Panc1 (cell line): Measurements from ENCODE around the gene KLHL11. TPM values are rescaled to one million over a fixed set of nuclear protein-coding genes. Genes with fewer than 3 reads are reported as not detected.

Source experiments
- ATAC-seq: fragments of 200-7000 bp; cut with Tn5 transposase; 2 replicates; pipeline ENCODE4 v1.9.1; 2020; ENCODE audit warnings: mild to moderate bottlenecking, moderate library complexity
- BruUV-seq: library from RNA; stranded (reverse); fragments of 400-500 nt; replicated peaks from 2 replicates; lab custom pipeline; 2021; lab: Mats Ljungman, UMichigan
- CTCF ChIA-PET: fragments of 300-600 bp; sonication (Branson Sonifier 250); formaldehyde crosslinking; loops from one replicate; lab custom pipeline; 2022; ENCODE audit warnings: antibody characterized with exemption; lab: Charles Lee
- POLR2A ChIA-PET: fragments of 300-600 bp; sonication (Branson Sonifier 250); formaldehyde crosslinking; loops from one replicate; lab custom pipeline; 2022; ENCODE audit warnings: antibody characterized with exemption; lab: Charles Lee
- DNase-seq: peaks from one replicate; pipeline ENCODE4 v3.0.0-alpha.2; 2010; ENCODE audit warnings: low read depth, low spot score
- H3K27ac ChIP-seq: 2 replicates; pipeline ENCODE4 v1.5.1; 2011; ENCODE audit warnings: mild to moderate bottlenecking, low read length, inconsistent platforms
- H3K27me3 ChIP-seq: fragments of 200-500 bp; sonication (Bioruptor generic); 2 replicates; pipeline ENCODE4 v1.6.0; 2014; ENCODE audit warnings: low read length, inconsistent platforms; ENCODE audit not compliant: control insufficient read depth, insufficient read depth
- H3K36me3 ChIP-seq: fragments of 200-500 bp; sonication (Bioruptor generic); 2 replicates; pipeline ENCODE4 v1.5.1; 2014; ENCODE audit warnings: inconsistent platforms, mild to moderate bottlenecking, low read length, moderate library complexity; ENCODE audit not compliant: control insufficient read depth, insufficient read depth
- H3K4me1 ChIP-seq: 2 replicates; pipeline ENCODE4 v1.5.1; 2011; ENCODE audit warnings: inconsistent platforms, mild to moderate bottlenecking, low read length, moderate library complexity; ENCODE audit not compliant: control insufficient read depth, insufficient read depth
- H3K4me3 ChIP-seq, 2 experiments: 2 replicates each; pipeline ENCODE4 v1.5.1; 2011 to 2012; ENCODE audit warnings: low read depth in 2 of 2, low read length in 2 of 2, mild to moderate bottlenecking in 2 of 2, inconsistent platforms in 1 of 2, moderate library complexity in 1 of 2
- H3K9me3 ChIP-seq: fragments of 200-500 bp; sonication (Bioruptor generic); 2 replicates; pipeline ENCODE4 v1.5.1; 2014; ENCODE audit warnings: low read depth, mild to moderate bottlenecking, inconsistent platforms, low read length, moderate library complexity; ENCODE audit not compliant: control insufficient read depth, insufficient read depth
- POLR2AphosphoS5 ChIP-seq: IDR thresholded peaks from 2 replicates; pipeline ENCODE4 v1.6.1; 2012; ENCODE audit warnings: mild to moderate bottlenecking, low read depth, low read length, moderate library complexity
- SIN3A ChIP-seq: IDR thresholded peaks from 2 replicates; pipeline ENCODE4 v1.6.1; 2012; ENCODE audit warnings: low read depth, mild to moderate bottlenecking, low read length, moderate library complexity, borderline replicate concordance; ENCODE audit not compliant: insufficient read depth
- TCF7L2 ChIP-seq: IDR thresholded peaks from 2 replicates; pipeline ENCODE4 v1.6.1; 2011; ENCODE audit warnings: mild to moderate bottlenecking, low read depth, low read length, inconsistent platforms
- in situ Hi-C: cut with HindIII; loops from 2 replicates; pipeline ENCODE4 v1.10.0; 2016; ENCODE audit warnings: low sequenced_read_pairs, low pct_unique_long_range_greater_than_20kb
- intact Hi-C: fragments of 100-400 bp; cut with micrococcal nuclease; formaldehyde crosslinking; loops from one replicate; pipeline ENCODE4 v1.10.0; 2022; ENCODE audit not compliant: unreplicated experiment
- total RNA-seq: library from RNA; stranded (reverse); gene quantifications from one replicate; pipeline ENCODE4 v1.2.1, GENCODE V29; 2021; ENCODE audit not compliant: unreplicated experiment
- TF ChIP-seq, protein P1 (sequence below), 2 experiments: IDR thresholded peaks; 2 replicates each; pipeline ENCODE4 v1.6.1; 2011 to 2012; ENCODE audit warnings: low read depth in 2 of 2, control low read depth in 1 of 2, low read length in 1 of 2, mild to moderate bottlenecking in 1 of 2, moderate library complexity in 1 of 2; ENCODE audit not compliant: insufficient read depth in 1 of 2
- TF ChIP-seq, protein P2 (sequence below): fragments of 450-650 bp; IDR thresholded peaks from 2 replicates; pipeline ENCODE4 v1.5.1; 2017; ENCODE audit warnings: mild to moderate bottlenecking

KLHL11 gene
- total RNA-seq, 1 experiment from 2014 or later = 12.5 TPM

DNA sequence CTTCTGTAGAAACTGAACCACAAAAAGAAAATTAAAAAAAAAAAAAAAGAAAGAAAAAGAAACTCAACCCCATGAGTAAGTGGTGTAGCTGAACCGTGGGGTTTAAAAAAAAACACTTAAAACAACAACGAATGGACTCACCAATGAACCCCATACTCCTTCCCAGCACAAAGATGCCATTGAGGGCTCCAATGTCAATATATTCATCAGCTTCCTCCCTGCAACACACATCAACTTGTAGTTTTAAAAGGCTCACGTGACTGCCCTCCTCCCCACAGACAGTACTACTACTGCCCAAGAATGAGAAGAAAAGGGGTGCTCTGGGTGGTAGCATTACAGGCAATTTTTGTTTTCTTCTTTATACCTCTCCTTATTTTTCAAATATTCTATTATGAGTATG is 3.3 kb upstream of the KLHL11 start:
- in situ Hi-C loops (no loop called here), intact Hi-C loops (no loop called here)
- Histone ChIP-seq H3K4me1 (0 out of 2 replicates have a peak, but pooled peaks cover 3% of the 10 kb centered on the region), H3K27me3 (no peaks in the 10 kb centered on the region), H3K4me3 (no peak overlapping the region), H3K36me3 (no peaks in the 10 kb centered on the region; the same call in none of the 2 replicates), H3K27ac (no peak overlapping the region), H3K9me3 (no peaks in the 10 kb centered on the region)
- BruUV-seq = no TSS peak
- ATAC-seq (no peak), DNase-seq (no peak)
- TF ChIP-seq SIN3A (no peak), POLR2AphosphoS5 (no peak)
- TF ChIP-seq, protein P1, sequence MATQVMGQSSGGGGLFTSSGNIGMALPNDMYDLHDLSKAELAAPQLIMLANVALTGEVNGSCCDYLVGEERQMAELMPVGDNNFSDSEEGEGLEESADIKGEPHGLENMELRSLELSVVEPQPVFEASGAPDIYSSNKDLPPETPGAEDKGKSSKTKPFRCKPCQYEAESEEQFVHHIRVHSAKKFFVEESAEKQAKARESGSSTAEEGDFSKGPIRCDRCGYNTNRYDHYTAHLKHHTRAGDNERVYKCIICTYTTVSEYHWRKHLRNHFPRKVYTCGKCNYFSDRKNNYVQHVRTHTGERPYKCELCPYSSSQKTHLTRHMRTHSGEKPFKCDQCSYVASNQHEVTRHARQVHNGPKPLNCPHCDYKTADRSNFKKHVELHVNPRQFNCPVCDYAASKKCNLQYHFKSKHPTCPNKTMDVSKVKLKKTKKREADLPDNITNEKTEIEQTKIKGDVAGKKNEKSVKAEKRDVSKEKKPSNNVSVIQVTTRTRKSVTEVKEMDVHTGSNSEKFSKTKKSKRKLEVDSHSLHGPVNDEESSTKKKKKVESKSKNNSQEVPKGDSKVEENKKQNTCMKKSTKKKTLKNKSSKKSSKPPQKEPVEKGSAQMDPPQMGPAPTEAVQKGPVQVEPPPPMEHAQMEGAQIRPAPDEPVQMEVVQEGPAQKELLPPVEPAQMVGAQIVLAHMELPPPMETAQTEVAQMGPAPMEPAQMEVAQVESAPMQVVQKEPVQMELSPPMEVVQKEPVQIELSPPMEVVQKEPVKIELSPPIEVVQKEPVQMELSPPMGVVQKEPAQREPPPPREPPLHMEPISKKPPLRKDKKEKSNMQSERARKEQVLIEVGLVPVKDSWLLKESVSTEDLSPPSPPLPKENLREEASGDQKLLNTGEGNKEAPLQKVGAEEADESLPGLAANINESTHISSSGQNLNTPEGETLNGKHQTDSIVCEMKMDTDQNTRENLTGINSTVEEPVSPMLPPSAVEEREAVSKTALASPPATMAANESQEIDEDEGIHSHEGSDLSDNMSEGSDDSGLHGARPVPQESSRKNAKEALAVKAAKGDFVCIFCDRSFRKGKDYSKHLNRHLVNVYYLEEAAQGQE (IDR thresholded peaks at IDR 0.05; ENCODE audit: insufficient read depth in 1 of 2, low read depth in 2 of 2, low read length in 1 of 2) = no peak
- TF ChIP-seq, protein P2, sequence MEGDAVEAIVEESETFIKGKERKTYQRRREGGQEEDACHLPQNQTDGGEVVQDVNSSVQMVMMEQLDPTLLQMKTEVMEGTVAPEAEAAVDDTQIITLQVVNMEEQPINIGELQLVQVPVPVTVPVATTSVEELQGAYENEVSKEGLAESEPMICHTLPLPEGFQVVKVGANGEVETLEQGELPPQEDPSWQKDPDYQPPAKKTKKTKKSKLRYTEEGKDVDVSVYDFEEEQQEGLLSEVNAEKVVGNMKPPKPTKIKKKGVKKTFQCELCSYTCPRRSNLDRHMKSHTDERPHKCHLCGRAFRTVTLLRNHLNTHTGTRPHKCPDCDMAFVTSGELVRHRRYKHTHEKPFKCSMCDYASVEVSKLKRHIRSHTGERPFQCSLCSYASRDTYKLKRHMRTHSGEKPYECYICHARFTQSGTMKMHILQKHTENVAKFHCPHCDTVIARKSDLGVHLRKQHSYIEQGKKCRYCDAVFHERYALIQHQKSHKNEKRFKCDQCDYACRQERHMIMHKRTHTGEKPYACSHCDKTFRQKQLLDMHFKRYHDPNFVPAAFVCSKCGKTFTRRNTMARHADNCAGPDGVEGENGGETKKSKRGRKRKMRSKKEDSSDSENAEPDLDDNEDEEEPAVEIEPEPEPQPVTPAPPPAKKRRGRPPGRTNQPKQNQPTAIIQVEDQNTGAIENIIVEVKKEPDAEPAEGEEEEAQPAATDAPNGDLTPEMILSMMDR = no peak
- CTCF ChIA-PET = no interaction called here
- POLR2A ChIA-PET = no interaction called here

DNA sequence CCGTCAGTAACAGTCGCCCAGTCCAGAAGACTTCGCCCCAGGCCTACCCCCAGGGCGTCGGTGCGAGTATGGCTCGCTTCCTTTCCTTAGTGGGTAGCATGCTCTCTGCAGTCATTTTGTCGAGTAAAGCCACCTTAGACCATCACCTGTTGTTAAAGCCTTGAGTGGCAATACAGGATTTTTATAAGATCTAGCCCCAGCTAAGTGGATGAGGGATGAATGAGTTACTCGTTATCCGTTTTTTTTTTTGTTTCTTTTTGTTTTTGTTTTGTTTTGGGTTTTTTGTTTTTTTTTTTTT is 322 bp upstream of the KLHL11 start:
- no peak for ATAC-seq
- intact Hi-C loops = no loop called here
- CTCF ChIA-PET = interaction anchor here (0.6 kb wide), 1 partner anchor 32 kb away, joined by 3 read pairs; no protein-coding TSS in a partner anchor

More for the DNA sequence above, 322 bp upstream of the KLHL11 start:
- in situ Hi-C loops = no loop called here
- Histone ChIP-seq H3K36me3 (no peaks in the 10 kb centered on the region; the same call in none of the 2 replicates), H3K4me3 (peak overlapping the region; percentile 46 to 85), H3K4me1 (peaks cover 5% of the 10 kb centered on the region; the same call in 1 of the 2 replicates), H3K9me3 (no peaks in the 10 kb centered on the region), H3K27ac (peak overlapping the region; percentile 58; the same call in 1 of the 2 replicates), H3K27me3 (no peaks in the 10 kb centered on the region)
- TF ChIP-seq TCF7L2 (no peak), POLR2AphosphoS5 (peak; percentile 76), SIN3A (no peak; the same call in 1 of the 2 replicates)
- TF ChIP-seq, protein P2 = no peak
- TF ChIP-seq, protein P1 (IDR thresholded peaks at IDR 0.05; ENCODE audit: insufficient read depth in 1 of 2, low read depth in 2 of 2, low read length in 1 of 2) = no peak
- BruUV-seq = no TSS peak
- DNase-seq = no peak
- POLR2A ChIA-PET = no interaction called here
